Measurements from ENCODE around the gene RPS27. TPM values are rescaled to one million over a fixed set of nuclear protein-coding genes. Genes with fewer than 3 reads are reported as not detected.
A peak's percentile ranks its signal among the peaks of the same experiment; 100 is the strongest.

The RPS27 gene
- total RNA-seq, 1 donor from 2014 or later: 2,145 TPM

- TF ChIP-seq CTCF (IDR thresholded peaks at IDR 0.05; ENCODE audit: unreplicated experiment): no peak
- Mint-ChIP-seq H3K27me3 (ENCODE audit: low read depth) (no peaks in the 10 kb centered on the region), H3K4me1 (peaks cover 34% of the 10 kb centered on the region), H3K27ac (peak overlapping the region; percentile 98), H3K4me3 (peak overlapping the region; percentile 95), H3K9me3 (no peaks in the 10 kb centered on the region), H3K36me3 (no peaks in the 10 kb centered on the region)
- DNase-seq (ENCODE audit: low spot score in 2 of 2, unreplicated experiment in 2 of 2): peak in 1 of 2 experiments; percentile 62
Observed at GRCh38 chr1:153968000-153968363, 22.6 kb upstream of the RPS27 start.

GRCh38 chr1:153968408-153968807 lies 22.2 kb upstream of the RPS27 start:
- Mint-ChIP-seq H3K9me3 (no peaks in the 10 kb centered on the region), H3K27me3 (ENCODE audit: low read depth) (no peaks in the 10 kb centered on the region), H3K27ac (peak overlapping the region; percentile 98), H3K4me3 (peak overlapping the region; percentile 95), H3K4me1 (peaks cover 34% of the 10 kb centered on the region), H3K36me3 (no peaks in the 10 kb centered on the region)
- DNase-seq (ENCODE audit: low spot score in 2 of 2, unreplicated experiment in 2 of 2): no peak
- TF ChIP-seq CTCF (IDR thresholded peaks at IDR 0.05; ENCODE audit: unreplicated experiment): no peak

- peak overlapping the region; percentile 95 for H3K4me3 Mint-ChIP-seq
- DNase-seq (ENCODE audit: low spot score in 2 of 2, unreplicated experiment in 2 of 2): no peak
- TF ChIP-seq CTCF (IDR thresholded peaks at IDR 0.05; ENCODE audit: unreplicated experiment): no peak
- H3K4me1 Mint-ChIP-seq: peaks cover 34% of the 10 kb centered on the region
- no peaks in the 10 kb centered on the region for H3K27me3 Mint-ChIP-seq (ENCODE audit: low read depth)
- H3K36me3 Mint-ChIP-seq: peaks cover 1% of the 10 kb centered on the region
- H3K27ac Mint-ChIP-seq: peak overlapping the region; percentile 98
- no peaks in the 10 kb centered on the region for H3K9me3 Mint-ChIP-seq
Observed at GRCh38 chr1:153968972-153969371, 21.6 kb upstream of the RPS27 start.

- Mint-ChIP-seq H3K9me3 (no peaks in the 10 kb centered on the region), H3K4me1 (peaks cover 30% of the 10 kb centered on the region), H3K27ac (no peak overlapping the region), H3K4me3 (no peak overlapping the region), H3K36me3 (peaks cover 6% of the 10 kb centered on the region), H3K27me3 (ENCODE audit: low read depth) (no peaks in the 10 kb centered on the region)
- TF ChIP-seq CTCF (IDR thresholded peaks at IDR 0.05; ENCODE audit: unreplicated experiment): no peak
- DNase-seq (ENCODE audit: low spot score in 2 of 2, unreplicated experiment in 2 of 2): no peak
Observed at GRCh38 chr1:153970346-153970745, 20.2 kb upstream of the RPS27 start.

- Mint-ChIP-seq H3K4me3 (no peak overlapping the region), H3K36me3 (peaks cover 10% of the 10 kb centered on the region), H3K27me3 (ENCODE audit: low read depth) (no peaks in the 10 kb centered on the region), H3K27ac (no peak overlapping the region), H3K4me1 (peaks cover 29% of the 10 kb centered on the region), H3K9me3 (no peaks in the 10 kb centered on the region)
- no peak for TF ChIP-seq CTCF (IDR thresholded peaks at IDR 0.05; ENCODE audit: unreplicated experiment)
- no peak for DNase-seq (ENCODE audit: low spot score in 2 of 2, unreplicated experiment in 2 of 2)
Observed at GRCh38 chr1:153973071-153973470, 17.5 kb upstream of the RPS27 start.

GRCh38 chr1:153973525-153973924 lies 17.0 kb upstream of the RPS27 start:
- Mint-ChIP-seq H3K27me3 (ENCODE audit: low read depth) (no peaks in the 10 kb centered on the region), H3K27ac (no peak overlapping the region), H3K4me1 (peaks cover 30% of the 10 kb centered on the region), H3K9me3 (no peaks in the 10 kb centered on the region), H3K4me3 (no peak overlapping the region), H3K36me3 (peaks cover 10% of the 10 kb centered on the region)
- TF ChIP-seq CTCF (IDR thresholded peaks at IDR 0.05; ENCODE audit: unreplicated experiment): no peak
- DNase-seq (ENCODE audit: low spot score in 2 of 2, unreplicated experiment in 2 of 2): no peak

Measured in mesothelial cell of epicardium (in vitro differentiated cells).